VCaP (cell line): ENCODE data around the gene TECPR2.

Experiments used
- H3K27ac ChIP-seq: fragments of 450-650 bp; 2 replicates; pipeline ENCODE4 v1.5.1; 2017
- TF ChIP-seq, protein P1 (sequence below): fragments of 450-650 bp; conservative IDR thresholded peaks from 2 replicates; pipeline ENCODE4 v1.5.1; 2017; ENCODE audit warnings: mild to moderate bottlenecking, moderate library complexity

The TECPR2 gene

DNA sequence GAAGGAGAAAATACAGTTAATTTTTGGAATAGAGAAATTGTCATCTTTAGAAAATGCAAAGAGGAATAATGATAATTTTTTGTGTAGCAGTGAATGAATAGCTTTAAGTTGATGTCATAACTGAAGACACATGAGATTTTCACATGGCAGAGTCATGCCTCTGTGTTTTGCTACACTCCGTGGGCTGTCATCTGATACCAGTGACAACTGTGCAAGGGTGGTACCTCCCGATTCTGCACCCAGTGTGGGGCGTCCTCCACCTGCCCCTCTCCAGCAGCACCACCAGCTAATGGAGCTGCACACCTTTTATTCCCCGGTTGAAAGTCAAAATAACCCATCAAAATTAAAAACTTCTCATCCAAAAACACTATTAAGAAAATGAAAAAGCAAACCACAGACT, 99.7 kb downstream of the TECPR2 start:
- TF ChIP-seq, protein P1, sequence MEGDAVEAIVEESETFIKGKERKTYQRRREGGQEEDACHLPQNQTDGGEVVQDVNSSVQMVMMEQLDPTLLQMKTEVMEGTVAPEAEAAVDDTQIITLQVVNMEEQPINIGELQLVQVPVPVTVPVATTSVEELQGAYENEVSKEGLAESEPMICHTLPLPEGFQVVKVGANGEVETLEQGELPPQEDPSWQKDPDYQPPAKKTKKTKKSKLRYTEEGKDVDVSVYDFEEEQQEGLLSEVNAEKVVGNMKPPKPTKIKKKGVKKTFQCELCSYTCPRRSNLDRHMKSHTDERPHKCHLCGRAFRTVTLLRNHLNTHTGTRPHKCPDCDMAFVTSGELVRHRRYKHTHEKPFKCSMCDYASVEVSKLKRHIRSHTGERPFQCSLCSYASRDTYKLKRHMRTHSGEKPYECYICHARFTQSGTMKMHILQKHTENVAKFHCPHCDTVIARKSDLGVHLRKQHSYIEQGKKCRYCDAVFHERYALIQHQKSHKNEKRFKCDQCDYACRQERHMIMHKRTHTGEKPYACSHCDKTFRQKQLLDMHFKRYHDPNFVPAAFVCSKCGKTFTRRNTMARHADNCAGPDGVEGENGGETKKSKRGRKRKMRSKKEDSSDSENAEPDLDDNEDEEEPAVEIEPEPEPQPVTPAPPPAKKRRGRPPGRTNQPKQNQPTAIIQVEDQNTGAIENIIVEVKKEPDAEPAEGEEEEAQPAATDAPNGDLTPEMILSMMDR, result no peak

DNA sequence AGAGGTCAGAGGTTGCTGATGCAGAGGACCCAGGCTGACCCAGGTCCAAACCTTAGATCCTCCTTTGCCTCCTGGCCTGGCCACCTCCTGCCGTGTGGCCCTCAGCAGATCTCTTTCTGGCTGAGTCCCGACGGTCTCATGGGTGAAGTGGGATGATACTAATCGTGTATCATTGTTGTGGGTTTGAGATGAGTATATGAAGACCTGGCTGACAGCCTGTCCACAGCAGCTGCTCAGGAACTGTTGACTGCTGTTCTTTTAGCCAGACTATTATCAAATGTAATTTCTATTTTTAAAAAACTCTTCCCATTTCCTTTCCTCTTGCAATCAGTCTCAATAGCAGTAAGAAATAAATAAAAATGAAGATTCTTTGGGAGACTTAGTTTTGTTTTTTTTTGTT, 101.3 kb downstream of the TECPR2 start:
- H3K27ac ChIP-seq, result no peak overlapping the region
- TF ChIP-seq, protein P1, result no peak

More for the DNA sequence above, 99.7 kb downstream of the TECPR2 start:
- H3K27ac ChIP-seq, result no peak overlapping the region

DNA sequence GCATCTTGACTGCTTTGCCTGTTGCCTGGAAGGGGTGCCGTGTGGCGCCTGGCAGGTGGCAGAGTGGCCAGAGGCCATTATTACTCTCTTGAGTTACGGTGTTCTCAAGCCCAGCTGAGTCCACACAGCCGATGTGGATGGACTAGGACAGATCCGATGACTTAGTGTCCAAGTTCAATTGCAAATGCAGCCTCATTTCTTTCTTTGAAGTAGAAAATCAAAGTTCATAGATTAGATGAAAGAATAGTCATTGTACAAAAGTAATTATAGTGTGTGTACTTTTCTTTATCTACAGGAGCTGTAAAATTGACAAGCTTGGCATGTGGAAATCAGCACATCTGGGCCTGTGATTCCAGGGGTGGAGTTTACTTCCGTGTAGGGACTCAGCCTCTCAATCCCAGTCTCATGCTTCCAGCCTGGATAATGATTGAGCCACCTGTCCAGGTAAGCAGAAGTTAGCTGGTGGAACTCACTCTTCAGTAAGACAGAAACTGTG, 102.2 kb downstream of the TECPR2 start:
- TF ChIP-seq, protein P1, result no peak
- peak overlapping the region; percentile 26; the same call in 1 of the 2 replicates for H3K27ac ChIP-seq

DNA sequence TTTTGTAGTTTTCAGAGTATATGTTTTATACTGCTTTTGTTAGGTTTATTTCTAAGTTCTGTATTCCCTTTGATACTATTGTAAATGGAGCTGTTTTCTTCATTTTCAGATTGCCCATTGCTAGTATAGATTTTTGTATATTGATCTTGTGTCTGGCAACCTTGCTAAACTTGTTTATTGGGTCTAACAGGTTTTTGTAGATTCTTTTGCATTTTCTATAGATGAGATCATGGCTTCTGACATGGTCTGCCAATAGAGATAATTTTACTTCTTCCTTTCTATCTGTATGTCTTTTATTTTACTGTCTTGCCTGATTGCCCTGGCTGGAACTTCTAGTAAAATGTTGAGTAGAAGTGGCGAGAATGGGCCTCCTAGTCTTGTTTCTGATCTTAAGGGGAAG, 106.5 kb downstream of the TECPR2 start:
- peak overlapping the region; percentile 46 for H3K27ac ChIP-seq
- TF ChIP-seq, protein P1, result no peak

DNA sequence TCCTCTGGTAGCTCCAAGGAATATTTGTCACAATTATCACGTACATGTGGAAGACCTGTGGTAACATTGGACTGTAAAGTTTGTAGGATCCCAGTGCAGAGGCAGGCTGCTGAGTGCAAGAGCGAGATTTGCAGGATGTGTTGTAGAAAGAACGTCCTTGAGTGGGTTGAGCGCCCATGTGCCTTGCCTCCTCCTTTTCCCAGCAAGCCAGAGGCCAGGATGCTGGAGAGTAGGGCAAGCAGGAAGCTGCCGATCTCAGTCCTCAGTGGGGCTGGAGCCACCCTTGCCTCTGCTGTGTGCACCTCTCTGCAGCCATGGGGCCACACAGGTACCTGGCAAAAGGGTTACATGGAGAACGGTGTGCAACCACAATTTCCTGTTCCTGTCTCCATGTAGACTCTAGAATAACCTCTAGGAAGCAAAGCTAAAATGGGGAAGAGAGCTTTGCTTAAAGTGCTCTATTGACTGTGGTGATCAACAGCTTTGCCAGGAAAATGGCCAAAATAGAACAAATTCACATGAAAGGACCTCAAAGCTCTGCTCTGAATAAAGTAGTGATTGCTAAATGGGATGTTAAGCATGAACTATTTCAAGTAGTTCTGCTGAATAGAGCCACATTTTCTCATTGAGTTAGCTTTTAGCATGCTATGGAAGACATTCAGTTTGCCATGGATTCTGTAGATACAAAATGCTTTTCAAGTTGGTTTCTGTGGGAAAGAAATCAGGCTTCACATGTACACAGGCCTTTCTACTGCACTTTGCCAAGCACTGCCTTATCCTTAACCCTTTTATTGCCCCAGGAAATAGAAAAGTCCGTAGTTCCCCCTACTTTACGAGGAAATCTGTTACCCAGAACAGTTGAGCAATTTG, 109.4 kb downstream of the TECPR2 start:
- TF ChIP-seq, protein P1, result no peak
- H3K27ac ChIP-seq, result peak overlapping the region; percentile 87

DNA sequence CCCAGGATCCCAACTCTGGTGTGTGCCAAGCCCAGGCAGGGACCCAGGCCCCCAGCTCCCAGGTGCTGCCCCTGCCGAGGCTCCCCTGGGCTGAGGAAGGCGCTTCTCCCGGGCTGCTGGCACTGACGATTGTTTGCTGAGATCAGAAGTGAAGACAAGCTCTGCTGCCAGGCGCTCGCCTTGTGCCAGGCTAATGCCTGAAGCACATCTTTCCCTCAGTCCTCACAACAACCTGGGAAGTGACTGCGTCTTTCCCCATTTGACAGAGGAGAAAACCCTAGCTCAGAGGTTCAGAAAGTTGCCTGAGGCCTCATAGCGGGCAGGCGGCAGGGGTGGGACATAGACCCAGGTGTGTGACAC, 110.0 kb downstream of the TECPR2 start:
- H3K27ac ChIP-seq, result peak overlapping the region; percentile 87
- TF ChIP-seq, protein P1, result no peak

DNA sequence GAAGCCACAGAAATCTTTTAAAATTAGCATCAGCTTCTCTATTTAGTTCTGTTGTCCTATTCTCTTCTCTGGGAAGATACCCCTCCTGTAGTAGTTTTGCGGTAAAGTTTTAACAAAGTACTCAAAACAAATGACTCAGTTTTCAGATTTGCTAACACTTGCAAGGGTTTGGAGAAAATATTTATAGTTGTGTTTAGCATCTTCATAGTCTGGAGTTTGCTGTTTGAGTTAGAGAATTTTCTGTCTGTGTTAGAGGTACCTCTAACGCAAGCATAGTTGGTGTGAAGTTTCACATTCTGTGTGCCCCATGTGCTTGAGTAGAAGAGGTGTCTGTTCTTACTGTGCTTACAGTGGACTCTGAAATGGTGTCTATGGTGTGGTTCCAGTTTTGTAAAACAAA, 110.8 kb downstream of the TECPR2 start:
- peak overlapping the region; percentile 87 for H3K27ac ChIP-seq
- TF ChIP-seq, protein P1, result no peak
